HepG2 (cell line): Measurements from ENCODE around the gene CREB3. TPM values are rescaled to one million over a fixed set of nuclear protein-coding genes. Genes with fewer than 3 reads are reported as not detected.

ENCODE experiments used
- FOXC1 ChIP-seq: sonication (generic); formaldehyde crosslinking; IDR thresholded peaks from 2 replicates; pipeline ENCODE4 v1.8.0; 2022; ENCODE audit warnings: mild to moderate bottlenecking, missing genetic modification reagents, borderline replicate concordance
- GATA4 ChIP-seq: sonication (generic); IDR thresholded peaks from 2 replicates; pipeline ENCODE4 v1.6.1; 2016; ENCODE audit warnings: antibody characterized with exemption, low read depth, borderline replicate concordance
- MBNL3 ChIP-seq: fragments of 250-450 bp; sonication (Bioruptor Pico); conservative IDR thresholded peaks from 2 replicates; pipeline ENCODE4 v1.8.0; 2022; ENCODE audit warnings: mild to moderate bottlenecking, inconsistent platforms
- NR1H2 ChIP-seq: sonication (generic); formaldehyde crosslinking; IDR thresholded peaks from 2 replicates; pipeline ENCODE4 v1.8.1; 2022; ENCODE audit warnings: low read depth, missing genetic modification reagents, borderline replicate concordance
- RCOR2 ChIP-seq: IDR thresholded peaks from 2 replicates; pipeline ENCODE4 v1.6.1; 2016; ENCODE audit warnings: missing biosample characterization, missing genetic modification reagents
- SETDB1 ChIP-seq: sonication (generic); formaldehyde crosslinking; IDR thresholded peaks from 2 replicates; pipeline ENCODE4 v1.5.1; 2020; ENCODE audit warnings: missing genetic modification reagents, mild to moderate bottlenecking, borderline replicate concordance
- ZFP90 ChIP-seq: sonication (generic); formaldehyde crosslinking; IDR thresholded peaks from 2 replicates; pipeline ENCODE4 v1.8.0; 2022; ENCODE audit warnings: missing genetic modification reagents, mild to moderate bottlenecking, inconsistent platforms, borderline replicate concordance
- ZNF101 ChIP-seq: sonication (generic); formaldehyde crosslinking; IDR thresholded peaks from 2 replicates; pipeline ENCODE4 v1.4.0; 2020; ENCODE audit warnings: mild to moderate bottlenecking, low read depth, missing genetic modification reagents, borderline replicate concordance
- ZNF225 ChIP-seq: sonication (generic); formaldehyde crosslinking; IDR thresholded peaks from 2 replicates; pipeline ENCODE4 v1.4.0; 2020; ENCODE audit warnings: mild to moderate bottlenecking, missing genetic modification reagents
- polyA plus RNA-seq, 8 experiments: library from polyadenylated mRNA; depleted of rRNA in 3 of 8; stranded (reverse) in 7 of 8; unstranded in 1 of 8; fragments of >200 nt; fragmentation: Illumina TruSeq in 4 of 8; extraction: Trizol in 4 of 8; gene quantifications; 2 replicates each; pipeline versions ENCODE4 v1.2.1 to v1.2.3, GENCODE V29; 2011 to 2016; ENCODE audit warnings: low read depth in 4 of 8, missing spikeins in 1 of 8, mixed read lengths in 1 of 8; ENCODE audit not compliant: insufficient read depth in 1 of 8
- total RNA-seq, 5 experiments: library from RNA; depleted of rRNA; stranded (reverse); fragments of >200 nt; fragmentation: Illumina TruSeq; extraction: Trizol; gene quantifications; 2 replicates each; pipeline ENCODE4 v1.2.3, GENCODE V29; 2016; ENCODE audit warnings: low read depth in 1 of 5
- TF ChIP-seq, protein P1 (sequence below): sonication (generic); formaldehyde crosslinking; IDR thresholded peaks from 2 replicates; pipeline ENCODE4 v1.4.0; 2020; ENCODE audit warnings: mild to moderate bottlenecking, missing genetic modification reagents
- TF ChIP-seq, protein P2 (sequence below): IDR thresholded peaks from 2 replicates; pipeline ENCODE4 v1.6.1; 2016; ENCODE audit warnings: mild to moderate bottlenecking
- TF ChIP-seq, protein P3 (sequence below): sonication (generic); formaldehyde crosslinking; IDR thresholded peaks from 2 replicates; pipeline ENCODE4 v1.4.0; 2020; ENCODE audit warnings: missing genetic modification reagents
- TF ChIP-seq, protein P4 (sequence below): sonication (generic); formaldehyde crosslinking; IDR thresholded peaks from 2 replicates; pipeline ENCODE4 v1.4.0; 2020; ENCODE audit warnings: mild to moderate bottlenecking, missing genetic modification reagents

Gene CREB3
- total and polyA plus RNA-seq, 2 of the 13 experiments (the other 11 are each of a cell fraction or from before 2014, with no cell fraction given), result 11.1 to 34.2 TPM

DNA sequence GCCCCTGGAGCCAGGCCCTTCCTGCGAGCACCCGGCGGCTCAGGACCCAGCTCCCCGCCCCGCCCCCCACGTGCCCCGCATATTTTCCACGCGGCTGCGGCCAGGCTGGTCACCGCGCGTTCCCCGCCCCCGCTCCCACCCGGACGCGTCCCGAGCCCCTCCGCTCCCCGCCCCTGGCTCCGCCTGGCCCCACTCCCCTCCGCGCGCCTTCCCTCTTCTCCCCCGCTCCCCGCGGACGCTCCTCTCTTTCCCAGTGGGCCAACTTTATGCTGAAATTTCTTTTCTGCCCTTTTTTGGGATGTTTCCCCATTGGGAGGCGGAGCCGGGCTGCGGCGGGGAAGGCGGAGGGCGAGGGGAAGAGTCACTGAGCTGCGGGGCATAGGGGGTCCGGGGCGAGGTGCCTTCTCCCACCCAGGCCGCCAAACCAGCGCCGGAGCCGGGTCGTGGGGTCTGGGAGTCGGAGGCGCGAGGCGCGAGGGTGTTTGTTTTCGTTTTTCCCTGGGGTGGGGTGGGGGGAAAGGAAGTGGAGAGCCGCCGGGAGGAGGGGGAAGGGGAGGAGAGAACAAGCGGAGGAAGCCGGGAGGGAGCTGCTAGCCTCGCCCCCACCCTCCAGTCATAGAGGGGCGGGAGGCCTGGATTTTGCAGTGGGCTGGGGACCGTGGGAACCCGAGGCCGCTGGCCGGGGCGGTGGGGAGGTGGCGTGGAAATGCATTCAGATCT lies 41.7 kb upstream of the CREB3 start (continued):
- TF ChIP-seq SETDB1 (CRISPR knock-in tag) (no peak), ZFP90 (CRISPR knock-in tag) (peak; percentile 75; the same call in 1 of the 2 replicates), MBNL3 (CRISPR knock-in tag) (no peak), GATA4 (0 out of 2 replicates have a peak, but pooled peaks have one; percentile 25), ZNF225 (CRISPR knock-in tag) (no peak), FOXC1 (CRISPR knock-in tag) (no peak), RCOR2 (no peak), NR1H2 (CRISPR knock-in tag) (no peak), ZNF101 (CRISPR knock-in tag) (no peak)
- TF ChIP-seq, protein P1, sequence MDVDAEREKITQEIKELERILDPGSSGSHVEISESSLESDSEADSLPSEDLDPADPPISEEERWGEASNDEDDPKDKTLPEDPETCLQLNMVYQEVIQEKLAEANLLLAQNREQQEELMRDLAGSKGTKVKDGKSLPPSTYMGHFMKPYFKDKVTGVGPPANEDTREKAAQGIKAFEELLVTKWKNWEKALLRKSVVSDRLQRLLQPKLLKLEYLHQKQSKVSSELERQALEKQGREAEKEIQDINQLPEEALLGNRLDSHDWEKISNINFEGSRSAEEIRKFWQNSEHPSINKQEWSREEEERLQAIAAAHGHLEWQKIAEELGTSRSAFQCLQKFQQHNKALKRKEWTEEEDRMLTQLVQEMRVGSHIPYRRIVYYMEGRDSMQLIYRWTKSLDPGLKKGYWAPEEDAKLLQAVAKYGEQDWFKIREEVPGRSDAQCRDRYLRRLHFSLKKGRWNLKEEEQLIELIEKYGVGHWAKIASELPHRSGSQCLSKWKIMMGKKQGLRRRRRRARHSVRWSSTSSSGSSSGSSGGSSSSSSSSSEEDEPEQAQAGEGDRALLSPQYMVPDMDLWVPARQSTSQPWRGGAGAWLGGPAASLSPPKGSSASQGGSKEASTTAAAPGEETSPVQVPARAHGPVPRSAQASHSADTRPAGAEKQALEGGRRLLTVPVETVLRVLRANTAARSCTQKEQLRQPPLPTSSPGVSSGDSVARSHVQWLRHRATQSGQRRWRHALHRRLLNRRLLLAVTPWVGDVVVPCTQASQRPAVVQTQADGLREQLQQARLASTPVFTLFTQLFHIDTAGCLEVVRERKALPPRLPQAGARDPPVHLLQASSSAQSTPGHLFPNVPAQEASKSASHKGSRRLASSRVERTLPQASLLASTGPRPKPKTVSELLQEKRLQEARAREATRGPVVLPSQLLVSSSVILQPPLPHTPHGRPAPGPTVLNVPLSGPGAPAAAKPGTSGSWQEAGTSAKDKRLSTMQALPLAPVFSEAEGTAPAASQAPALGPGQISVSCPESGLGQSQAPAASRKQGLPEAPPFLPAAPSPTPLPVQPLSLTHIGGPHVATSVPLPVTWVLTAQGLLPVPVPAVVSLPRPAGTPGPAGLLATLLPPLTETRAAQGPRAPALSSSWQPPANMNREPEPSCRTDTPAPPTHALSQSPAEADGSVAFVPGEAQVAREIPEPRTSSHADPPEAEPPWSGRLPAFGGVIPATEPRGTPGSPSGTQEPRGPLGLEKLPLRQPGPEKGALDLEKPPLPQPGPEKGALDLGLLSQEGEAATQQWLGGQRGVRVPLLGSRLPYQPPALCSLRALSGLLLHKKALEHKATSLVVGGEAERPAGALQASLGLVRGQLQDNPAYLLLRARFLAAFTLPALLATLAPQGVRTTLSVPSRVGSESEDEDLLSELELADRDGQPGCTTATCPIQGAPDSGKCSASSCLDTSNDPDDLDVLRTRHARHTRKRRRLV (CRISPR knock-in tag), result no peak
- TF ChIP-seq, protein P2, sequence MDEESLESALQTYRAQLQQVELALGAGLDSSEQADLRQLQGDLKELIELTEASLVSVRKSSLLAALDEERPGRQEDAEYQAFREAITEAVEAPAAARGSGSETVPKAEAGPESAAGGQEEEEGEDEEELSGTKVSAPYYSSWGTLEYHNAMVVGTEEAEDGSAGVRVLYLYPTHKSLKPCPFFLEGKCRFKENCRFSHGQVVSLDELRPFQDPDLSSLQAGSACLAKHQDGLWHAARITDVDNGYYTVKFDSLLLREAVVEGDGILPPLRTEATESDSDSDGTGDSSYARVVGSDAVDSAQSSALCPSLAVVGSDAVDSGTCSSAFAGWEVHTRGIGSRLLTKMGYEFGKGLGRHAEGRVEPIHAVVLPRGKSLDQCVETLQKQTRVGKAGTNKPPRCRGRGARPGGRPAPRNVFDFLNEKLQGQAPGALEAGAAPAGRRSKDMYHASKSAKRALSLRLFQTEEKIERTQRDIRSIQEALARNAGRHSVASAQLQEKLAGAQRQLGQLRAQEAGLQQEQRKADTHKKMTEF (CRISPR knock-in tag), result no peak
- TF ChIP-seq, protein P3, sequence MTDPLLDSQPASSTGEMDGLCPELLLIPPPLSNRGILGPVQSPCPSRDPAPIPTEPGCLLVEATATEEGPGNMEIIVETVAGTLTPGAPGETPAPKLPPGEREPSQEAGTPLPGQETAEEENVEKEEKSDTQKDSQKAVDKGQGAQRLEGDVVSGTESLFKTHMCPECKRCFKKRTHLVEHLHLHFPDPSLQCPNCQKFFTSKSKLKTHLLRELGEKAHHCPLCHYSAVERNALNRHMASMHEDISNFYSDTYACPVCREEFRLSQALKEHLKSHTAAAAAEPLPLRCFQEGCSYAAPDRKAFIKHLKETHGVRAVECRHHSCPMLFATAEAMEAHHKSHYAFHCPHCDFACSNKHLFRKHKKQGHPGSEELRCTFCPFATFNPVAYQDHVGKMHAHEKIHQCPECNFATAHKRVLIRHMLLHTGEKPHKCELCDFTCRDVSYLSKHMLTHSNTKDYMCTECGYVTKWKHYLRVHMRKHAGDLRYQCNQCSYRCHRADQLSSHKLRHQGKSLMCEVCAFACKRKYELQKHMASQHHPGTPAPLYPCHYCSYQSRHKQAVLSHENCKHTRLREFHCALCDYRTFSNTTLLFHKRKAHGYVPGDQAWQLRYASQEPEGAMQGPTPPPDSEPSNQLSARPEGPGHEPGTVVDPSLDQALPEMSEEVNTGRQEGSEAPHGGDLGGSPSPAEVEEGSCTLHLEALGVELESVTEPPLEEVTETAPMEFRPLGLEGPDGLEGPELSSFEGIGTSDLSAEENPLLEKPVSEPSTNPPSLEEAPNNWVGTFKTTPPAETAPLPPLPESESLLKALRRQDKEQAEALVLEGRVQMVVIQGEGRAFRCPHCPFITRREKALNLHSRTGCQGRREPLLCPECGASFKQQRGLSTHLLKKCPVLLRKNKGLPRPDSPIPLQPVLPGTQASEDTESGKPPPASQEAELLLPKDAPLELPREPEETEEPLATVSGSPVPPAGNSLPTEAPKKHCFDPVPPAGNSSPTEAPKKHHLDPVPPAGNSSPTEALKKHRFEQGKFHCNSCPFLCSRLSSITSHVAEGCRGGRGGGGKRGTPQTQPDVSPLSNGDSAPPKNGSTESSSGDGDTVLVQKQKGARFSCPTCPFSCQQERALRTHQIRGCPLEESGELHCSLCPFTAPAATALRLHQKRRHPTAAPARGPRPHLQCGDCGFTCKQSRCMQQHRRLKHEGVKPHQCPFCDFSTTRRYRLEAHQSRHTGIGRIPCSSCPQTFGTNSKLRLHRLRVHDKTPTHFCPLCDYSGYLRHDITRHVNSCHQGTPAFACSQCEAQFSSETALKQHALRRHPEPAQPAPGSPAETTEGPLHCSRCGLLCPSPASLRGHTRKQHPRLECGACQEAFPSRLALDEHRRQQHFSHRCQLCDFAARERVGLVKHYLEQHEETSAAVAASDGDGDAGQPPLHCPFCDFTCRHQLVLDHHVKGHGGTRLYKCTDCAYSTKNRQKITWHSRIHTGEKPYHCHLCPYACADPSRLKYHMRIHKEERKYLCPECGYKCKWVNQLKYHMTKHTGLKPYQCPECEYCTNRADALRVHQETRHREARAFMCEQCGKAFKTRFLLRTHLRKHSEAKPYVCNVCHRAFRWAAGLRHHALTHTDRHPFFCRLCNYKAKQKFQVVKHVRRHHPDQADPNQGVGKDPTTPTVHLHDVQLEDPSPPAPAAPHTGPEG, result no peak
- TF ChIP-seq, protein P4, sequence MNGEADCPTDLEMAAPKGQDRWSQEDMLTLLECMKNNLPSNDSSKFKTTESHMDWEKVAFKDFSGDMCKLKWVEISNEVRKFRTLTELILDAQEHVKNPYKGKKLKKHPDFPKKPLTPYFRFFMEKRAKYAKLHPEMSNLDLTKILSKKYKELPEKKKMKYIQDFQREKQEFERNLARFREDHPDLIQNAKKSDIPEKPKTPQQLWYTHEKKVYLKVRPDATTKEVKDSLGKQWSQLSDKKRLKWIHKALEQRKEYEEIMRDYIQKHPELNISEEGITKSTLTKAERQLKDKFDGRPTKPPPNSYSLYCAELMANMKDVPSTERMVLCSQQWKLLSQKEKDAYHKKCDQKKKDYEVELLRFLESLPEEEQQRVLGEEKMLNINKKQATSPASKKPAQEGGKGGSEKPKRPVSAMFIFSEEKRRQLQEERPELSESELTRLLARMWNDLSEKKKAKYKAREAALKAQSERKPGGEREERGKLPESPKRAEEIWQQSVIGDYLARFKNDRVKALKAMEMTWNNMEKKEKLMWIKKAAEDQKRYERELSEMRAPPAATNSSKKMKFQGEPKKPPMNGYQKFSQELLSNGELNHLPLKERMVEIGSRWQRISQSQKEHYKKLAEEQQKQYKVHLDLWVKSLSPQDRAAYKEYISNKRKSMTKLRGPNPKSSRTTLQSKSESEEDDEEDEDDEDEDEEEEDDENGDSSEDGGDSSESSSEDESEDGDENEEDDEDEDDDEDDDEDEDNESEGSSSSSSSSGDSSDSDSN (CRISPR knock-in tag), result 0 out of 2 replicates have a peak, but pooled peaks have one; percentile 19
